Left ventricle myocardium inferior (tissue), 1 donor: ENCODE data around the gene CAND1. TPM values are rescaled to one million over a fixed set of nuclear protein-coding genes. Genes with fewer than 3 reads are reported as not detected.

Source experiments
- DNase-seq: peaks from one replicate; pipeline ENCODE4 v3.0.0-alpha.2; 2020
- H3K27ac ChIP-seq: fragments of 200-600 bp; replicated peaks from 2 replicates; pipeline ENCODE4 v1.8.0; 2021
- H3K27me3 ChIP-seq: fragments of 200-600 bp; 2 replicates; pipeline ENCODE4 v1.8.0; 2021; ENCODE audit warnings: low read depth
- H3K36me3 ChIP-seq: fragments of 200-600 bp; 2 replicates; pipeline ENCODE4 v1.8.0; 2021
- H3K4me1 ChIP-seq: fragments of 200-600 bp; 2 replicates; pipeline ENCODE4 v1.8.0; 2021
- H3K4me3 ChIP-seq: fragments of 200-600 bp; 2 replicates; pipeline ENCODE4 v1.8.0; 2021; ENCODE audit warnings: mild to moderate bottlenecking, moderate library complexity
- H3K9me3 ChIP-seq: fragments of 200-600 bp; replicated peaks from 2 replicates; pipeline ENCODE4 v1.8.0; 2021
- intact Hi-C: fragments of 100-400 bp; cut with micrococcal nuclease; formaldehyde crosslinking; loops from one replicate; pipeline ENCODE4 v1.11.0; 2022
- total RNA-seq: library from RNA; stranded (reverse); fragmentation: NEBNext Ultra II Directional; extraction: Animal tissue kit (Norgen Biotek cat#: 25700); gene quantifications from one replicate; pipeline ENCODE4 v1.2.1, GENCODE V29; 2021
- TF ChIP-seq, protein P1 (sequence below): fragments of 200-600 bp; IDR thresholded peaks from 2 replicates; pipeline ENCODE4 v1.8.0; 2021; ENCODE audit warnings: antibody characterized with exemption, mild to moderate bottlenecking, borderline replicate concordance
- donor health status: DM: no; HTN: yes; CAD: no; lungs with severe emphysema.

The CAND1 gene
- total RNA-seq, 1 donor from 2014 or later = 32.9 TPM

- Histone ChIP-seq H3K4me3 (no peak overlapping the region), H3K36me3 (no peaks in the 10 kb centered on the region), H3K27ac (no peak overlapping the region), H3K9me3 (no peaks in the 10 kb centered on the region), H3K4me1 (peaks cover 34% of the 10 kb centered on the region), H3K27me3 (no peaks in the 10 kb centered on the region)
- DNase-seq = no peak
- intact Hi-C loops = no loop called here
- TF ChIP-seq, protein P1, sequence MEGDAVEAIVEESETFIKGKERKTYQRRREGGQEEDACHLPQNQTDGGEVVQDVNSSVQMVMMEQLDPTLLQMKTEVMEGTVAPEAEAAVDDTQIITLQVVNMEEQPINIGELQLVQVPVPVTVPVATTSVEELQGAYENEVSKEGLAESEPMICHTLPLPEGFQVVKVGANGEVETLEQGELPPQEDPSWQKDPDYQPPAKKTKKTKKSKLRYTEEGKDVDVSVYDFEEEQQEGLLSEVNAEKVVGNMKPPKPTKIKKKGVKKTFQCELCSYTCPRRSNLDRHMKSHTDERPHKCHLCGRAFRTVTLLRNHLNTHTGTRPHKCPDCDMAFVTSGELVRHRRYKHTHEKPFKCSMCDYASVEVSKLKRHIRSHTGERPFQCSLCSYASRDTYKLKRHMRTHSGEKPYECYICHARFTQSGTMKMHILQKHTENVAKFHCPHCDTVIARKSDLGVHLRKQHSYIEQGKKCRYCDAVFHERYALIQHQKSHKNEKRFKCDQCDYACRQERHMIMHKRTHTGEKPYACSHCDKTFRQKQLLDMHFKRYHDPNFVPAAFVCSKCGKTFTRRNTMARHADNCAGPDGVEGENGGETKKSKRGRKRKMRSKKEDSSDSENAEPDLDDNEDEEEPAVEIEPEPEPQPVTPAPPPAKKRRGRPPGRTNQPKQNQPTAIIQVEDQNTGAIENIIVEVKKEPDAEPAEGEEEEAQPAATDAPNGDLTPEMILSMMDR = no peak
These were observed 83.5 kb downstream of the CAND1 start for GRCh38 chr12:67352682-67353081.

DNA sequence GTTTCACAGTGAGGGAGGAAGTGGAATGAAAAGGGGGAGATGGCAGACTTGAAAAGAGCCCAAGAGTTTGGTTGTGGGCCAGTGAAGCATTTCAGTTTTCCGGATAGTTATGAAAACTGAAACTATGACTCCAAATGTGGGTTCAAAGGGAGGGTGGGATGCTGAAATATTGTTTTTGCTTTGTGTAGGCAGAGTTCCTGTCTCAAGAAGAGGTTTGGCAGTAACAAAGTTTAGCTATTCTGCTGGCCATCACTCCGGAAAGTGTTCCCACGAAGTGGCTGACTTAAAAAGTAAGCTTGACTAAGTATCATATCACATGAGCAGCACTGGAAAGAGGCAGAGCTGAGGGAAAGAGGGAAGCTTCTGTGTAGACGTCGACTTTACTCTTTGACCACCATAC, 85.2 kb downstream of the CAND1 start:
- Histone ChIP-seq H3K4me1 (peaks cover 40% of the 10 kb centered on the region), H3K9me3 (no peaks in the 10 kb centered on the region), H3K27me3 (no peaks in the 10 kb centered on the region), H3K27ac (peak overlapping the region; percentile 60), H3K4me3 (peak overlapping the region; percentile 23), H3K36me3 (no peaks in the 10 kb centered on the region)
- no peak for DNase-seq
- TF ChIP-seq, protein P1 = no peak
- intact Hi-C loops = no loop called here

DNA sequence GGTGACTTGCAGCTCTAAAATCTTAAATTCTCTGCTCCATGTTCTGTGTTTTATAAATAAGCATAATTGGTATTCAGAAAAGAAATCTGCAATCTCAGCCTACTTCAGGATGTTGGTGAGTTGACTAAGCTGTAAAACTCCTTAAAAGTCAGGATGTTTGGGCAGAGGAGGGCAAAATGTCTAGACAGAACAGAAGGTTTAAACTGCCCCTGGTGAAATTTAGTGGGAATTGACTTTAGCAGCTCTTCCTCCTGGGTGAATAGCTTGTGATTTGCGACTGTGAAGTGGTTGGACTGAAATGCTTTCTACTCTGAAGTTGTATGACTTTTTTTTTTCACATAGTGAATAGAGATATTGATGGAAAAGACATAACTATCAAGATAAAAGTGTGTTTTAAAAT, 85.8 kb downstream of the CAND1 start:
- intact Hi-C loops = loop anchor here (5.0 kb wide), 1 partner anchor 587 kb away; no protein-coding TSS in a partner anchor
- H3K4me3 ChIP-seq = no peak overlapping the region
- no peaks in the 10 kb centered on the region for H3K27me3 ChIP-seq
- TF ChIP-seq, protein P1 = no peak
- H3K4me1 ChIP-seq = peaks cover 40% of the 10 kb centered on the region
- DNase-seq = no peak
- no peaks in the 10 kb centered on the region for H3K36me3 ChIP-seq
- H3K27ac ChIP-seq = peak overlapping the region; percentile 60
- no peaks in the 10 kb centered on the region for H3K9me3 ChIP-seq

DNA sequence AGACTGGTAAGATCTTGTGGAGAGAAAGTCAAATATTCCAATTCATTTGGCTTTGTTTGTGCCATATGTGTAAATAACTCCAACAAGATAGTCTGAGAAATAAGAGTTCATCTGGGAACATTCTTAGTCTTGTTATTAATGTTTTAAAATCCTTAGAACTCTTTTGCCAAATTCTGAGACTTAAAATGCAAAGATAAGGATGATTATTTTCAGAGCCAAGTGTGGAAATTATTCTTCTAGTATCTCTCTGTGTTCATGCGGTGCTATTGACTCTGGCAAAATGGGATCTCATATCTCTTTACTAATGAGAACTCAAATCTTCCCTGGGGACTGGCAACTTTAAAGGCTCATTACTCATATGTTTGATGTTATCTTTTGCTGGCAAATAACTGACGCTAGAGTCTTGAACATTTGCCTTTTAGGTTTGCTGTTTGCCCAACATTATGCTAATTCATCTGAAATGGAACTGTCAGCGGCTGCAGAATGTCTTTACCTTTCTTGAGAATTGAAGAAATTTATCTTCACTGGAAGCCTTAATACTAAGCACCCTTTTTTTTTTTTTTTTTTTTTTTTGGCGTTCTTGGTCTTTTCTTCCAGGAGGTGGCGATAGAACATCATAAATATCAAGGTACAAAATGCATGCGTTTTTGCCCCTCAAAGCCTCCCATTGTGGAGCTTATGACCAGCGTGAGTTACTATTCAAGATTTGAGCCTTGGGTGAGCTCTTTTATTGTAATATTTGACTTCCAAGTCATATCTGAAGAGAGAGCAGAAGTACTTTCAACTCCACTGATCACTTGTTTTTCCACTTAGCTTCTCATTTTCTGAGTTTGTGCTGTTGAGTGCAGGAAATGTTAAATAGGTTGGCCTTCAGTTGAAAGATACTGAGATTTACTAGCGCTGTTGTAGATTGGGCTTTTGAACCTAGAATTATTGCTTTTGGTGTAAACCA, 86.5 kb downstream of the CAND1 start:
- intact Hi-C loops = loop anchor here (5.0 kb wide), 1 partner anchor 587 kb away; no protein-coding TSS in a partner anchor
- TF ChIP-seq, protein P1 = peak; percentile 68
- peak overlapping the region; percentile 60 for H3K27ac ChIP-seq
- no peak overlapping the region for H3K4me3 ChIP-seq
- no peaks in the 10 kb centered on the region for H3K36me3 ChIP-seq
- no peaks in the 10 kb centered on the region for H3K27me3 ChIP-seq
- DNase-seq = no peak
- H3K4me1 ChIP-seq = peaks cover 40% of the 10 kb centered on the region
- no peaks in the 10 kb centered on the region for H3K9me3 ChIP-seq

DNA sequence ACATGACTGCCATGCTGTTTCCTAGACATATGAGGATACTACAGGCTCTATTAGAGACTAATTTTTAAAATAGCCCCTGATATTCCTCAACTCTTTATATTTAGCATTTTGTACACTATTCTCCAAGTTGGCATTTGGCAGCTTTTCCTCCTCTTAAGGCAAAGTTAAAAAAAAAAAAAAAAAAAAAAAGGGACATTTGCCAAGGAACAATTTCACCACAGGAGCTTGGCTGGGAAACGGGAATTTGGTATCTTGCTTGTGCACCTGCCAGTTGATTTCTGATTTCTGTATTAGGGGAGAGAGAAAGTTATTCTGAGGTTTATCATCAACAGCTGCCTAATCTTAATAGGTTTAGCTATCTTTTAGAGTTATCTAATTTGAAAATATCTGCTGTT, 87.2 kb downstream of the CAND1 start:
- Histone ChIP-seq H3K36me3 (no peaks in the 10 kb centered on the region), H3K27me3 (no peaks in the 10 kb centered on the region), H3K4me3 (no peak overlapping the region), H3K9me3 (no peaks in the 10 kb centered on the region), H3K27ac (peak overlapping the region; percentile 57), H3K4me1 (peaks cover 40% of the 10 kb centered on the region)
- DNase-seq = no peak
- TF ChIP-seq, protein P1 = no peak
- intact Hi-C loops = loop anchor here (5.0 kb wide), 1 partner anchor 586 kb away; no protein-coding TSS in a partner anchor
